ENCODE measurements around the gene SLC38A1. TPM values are rescaled to one million over a fixed set of nuclear protein-coding genes. Genes with fewer than 3 reads are reported as not detected.

SLC38A1 gene
- total RNA-seq, 2 experiments from 2014 or later: 142 TPM

DNA sequence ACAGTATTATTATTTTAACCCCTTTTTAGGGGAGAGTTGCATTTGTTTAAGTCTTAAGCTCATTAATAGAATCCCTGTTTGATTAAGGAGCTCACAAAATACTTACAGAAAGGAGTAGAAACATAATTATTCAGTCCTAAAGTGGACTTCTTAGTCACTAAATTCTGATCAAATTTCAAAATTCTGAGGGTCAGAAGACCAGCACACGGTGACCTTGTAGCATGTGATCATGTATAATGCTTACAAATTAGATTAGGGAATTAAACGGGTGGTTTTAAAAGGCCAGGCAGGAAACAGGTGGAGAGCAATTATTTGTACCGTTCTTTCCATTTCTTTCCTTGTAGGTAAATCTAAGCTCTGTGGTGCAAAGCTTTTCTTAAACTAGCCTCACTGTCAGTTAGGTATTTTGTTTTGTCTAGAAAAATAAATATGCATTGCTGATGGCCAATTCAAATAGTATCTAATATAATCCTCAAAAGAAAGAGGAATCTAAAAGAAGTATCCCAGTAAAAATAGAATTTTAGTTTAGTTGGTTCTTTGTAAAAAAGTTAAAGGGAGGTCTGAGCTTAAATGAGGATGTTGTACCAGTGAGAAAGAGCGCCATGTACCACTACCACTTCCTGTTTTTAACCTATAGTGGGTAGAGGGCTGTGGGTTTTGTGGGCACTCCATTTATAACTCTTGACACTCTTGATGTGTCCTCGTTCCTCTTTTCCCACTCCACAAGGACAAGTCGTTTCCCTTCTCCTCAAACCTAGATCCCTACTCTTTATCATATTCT lies 51.1 kb downstream of the SLC38A1 start:
- H3K4me1 Mint-ChIP-seq (ENCODE audit: low read depth): peaks cover 95% of the 10 kb centered on the region
- H3K27me3 Mint-ChIP-seq: no peaks in the 10 kb centered on the region

DNA sequence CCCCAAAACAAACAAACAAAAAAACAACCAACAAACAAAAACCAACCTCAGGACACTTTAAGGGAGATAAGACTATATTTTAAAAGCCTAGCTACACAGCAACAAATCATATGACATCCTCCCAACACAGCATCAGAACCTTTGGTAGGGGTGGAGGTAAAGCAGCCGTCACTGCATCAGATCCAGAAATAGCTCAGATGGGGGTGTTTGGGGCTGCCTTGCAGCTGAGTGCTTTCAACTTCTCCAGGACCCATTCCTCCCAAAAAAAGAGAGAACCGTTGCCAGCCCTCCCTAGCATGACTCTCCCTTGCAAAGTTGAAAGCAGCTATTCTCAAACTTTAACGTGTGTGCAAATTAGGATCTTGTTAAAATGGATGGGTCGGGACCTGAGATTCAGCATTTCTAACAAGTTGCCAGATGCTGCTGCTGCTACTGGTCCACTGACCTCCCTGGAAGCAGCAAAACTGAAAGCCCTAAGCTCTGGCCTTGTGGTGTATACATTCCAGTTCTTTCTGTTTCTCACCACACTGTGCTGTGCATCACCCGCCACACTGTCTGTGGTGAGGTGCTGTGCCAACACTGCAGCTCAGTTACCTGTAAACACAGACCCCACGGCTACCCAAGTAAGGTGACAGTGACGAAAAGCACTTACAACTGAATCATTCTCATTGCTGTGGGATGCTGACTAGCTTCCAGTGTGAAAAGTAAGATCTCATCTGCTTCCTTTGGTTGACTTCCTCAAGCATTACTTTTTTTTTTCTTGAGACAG lies 54.0 kb downstream of the SLC38A1 start:
- intact Hi-C loops (cut with micrococcal nuclease): loop anchor here (1.0 to 10.0 kb wide), 9 partner anchors 55 to 1600 kb away; partner anchors contain the start of genes HDAC7 and SLC38A2
- peak overlapping the region; percentile 98 for H3K27ac Mint-ChIP-seq
- peaks cover 95% of the 10 kb centered on the region for H3K4me1 Mint-ChIP-seq (ENCODE audit: low read depth)
- peaks cover 56% of the 10 kb centered on the region for H3K36me3 Mint-ChIP-seq
- ChIA-PET CTCF (interaction anchor here (0.6 to 3.0 kb wide), 8 partner anchors 9 to 807 kb away, joined by 3 to 11 read pairs (median 4); no protein-coding TSS in a partner anchor), POLR2A (interaction anchor here (0.7 to 7.5 kb wide), 11 partner anchors 9 to 1670 kb away, joined by 3 to 177 read pairs (median 6); partner anchors contain the start of genes SCAF11 and SLC38A1)
- H3K4me3 Mint-ChIP-seq: peak overlapping the region; percentile 66
- H3K27me3 Mint-ChIP-seq: no peaks in the 10 kb centered on the region
- peak; percentile 93 for DNase-seq
- no peaks in the 10 kb centered on the region for H3K9me3 Mint-ChIP-seq

More for the DNA sequence above, 51.1 kb downstream of the SLC38A1 start:
- intact Hi-C loops (cut with micrococcal nuclease): loop anchor here (1.0 to 10.0 kb wide), 10 partner anchors 7 to 1597 kb away; partner anchors contain the start of genes HDAC7 and SCAF11
- peak overlapping the region; percentile 98 for H3K27ac Mint-ChIP-seq
- DNase-seq: peak; percentile 75
- H3K9me3 Mint-ChIP-seq: no peaks in the 10 kb centered on the region
- H3K36me3 Mint-ChIP-seq: peaks cover 59% of the 10 kb centered on the region
- CTCF ChIA-PET: interaction anchor here (0.7 to 3.0 kb wide), 6 partner anchors 10 to 444 kb away, joined by 3 to 14 read pairs (median 4); partner anchors contain the start of gene SLC38A1
- H3K4me3 Mint-ChIP-seq: peak overlapping the region; percentile 61
- POLR2A ChIA-PET: interaction anchor here (1.1 to 7.5 kb wide), 6 partner anchors 13 to 54 kb away, joined by 3 to 177 read pairs (median 12); partner anchors contain the start of gene SLC38A1

DNA sequence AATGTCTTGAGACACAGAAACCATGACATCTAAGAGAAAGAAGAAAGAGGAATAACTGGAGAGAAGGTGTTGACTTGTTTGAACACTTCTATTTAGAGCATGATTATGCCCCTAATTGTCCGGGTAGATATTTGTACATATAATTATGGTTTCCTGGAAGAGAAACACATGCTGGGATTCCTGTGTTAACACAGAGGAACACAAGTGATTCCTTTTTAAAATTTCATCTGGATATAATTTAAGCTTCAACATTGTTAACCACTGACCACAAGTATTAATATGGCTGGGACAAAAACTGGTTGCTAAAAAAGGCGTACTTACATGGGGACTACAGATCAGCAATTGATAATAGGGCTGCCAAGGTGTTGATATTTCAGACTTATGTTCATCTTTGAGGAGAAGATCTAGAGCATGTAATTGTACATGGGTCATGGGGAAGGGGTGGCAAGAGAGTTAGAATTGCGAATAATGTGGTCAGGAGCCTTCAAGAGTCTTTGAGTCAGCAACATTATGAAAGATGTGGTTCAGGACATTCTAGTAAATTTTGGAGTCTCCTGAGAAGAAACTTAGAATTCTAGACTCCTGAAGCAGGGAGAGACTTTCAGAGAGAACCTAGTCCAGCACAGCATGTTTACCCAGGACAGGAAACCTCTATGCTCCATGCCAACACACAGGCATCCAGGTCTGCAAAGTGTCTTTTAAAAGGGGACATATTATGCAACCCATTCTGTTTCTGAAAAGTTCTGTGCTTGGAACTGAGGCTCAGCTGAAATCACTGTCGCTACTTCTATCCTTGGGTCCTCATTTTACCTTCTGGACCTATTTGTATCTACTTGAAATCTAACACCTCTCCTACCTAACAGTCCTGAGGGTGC lies 56.5 kb downstream of the SLC38A1 start:
- H3K4me1 Mint-ChIP-seq (ENCODE audit: low read depth): peaks cover 91% of the 10 kb centered on the region
- peak overlapping the region; percentile 98 for H3K27ac Mint-ChIP-seq
- ChIA-PET POLR2A (interaction anchor here (1.1 to 1.5 kb wide), 2 partner anchors 11 to 58 kb away, joined by 3 to 4 read pairs; no protein-coding TSS in a partner anchor), CTCF (no interaction called here)
- H3K36me3 Mint-ChIP-seq: peaks cover 55% of the 10 kb centered on the region
- no peak for DNase-seq
- H3K27me3 Mint-ChIP-seq: no peaks in the 10 kb centered on the region
- intact Hi-C loops (cut with micrococcal nuclease): loop anchor here (10.0 kb wide), 5 partner anchors 312 to 1602 kb away; partner anchors contain the start of gene HDAC7
- no peak overlapping the region for H3K4me3 Mint-ChIP-seq
- H3K9me3 Mint-ChIP-seq: no peaks in the 10 kb centered on the region

DNA sequence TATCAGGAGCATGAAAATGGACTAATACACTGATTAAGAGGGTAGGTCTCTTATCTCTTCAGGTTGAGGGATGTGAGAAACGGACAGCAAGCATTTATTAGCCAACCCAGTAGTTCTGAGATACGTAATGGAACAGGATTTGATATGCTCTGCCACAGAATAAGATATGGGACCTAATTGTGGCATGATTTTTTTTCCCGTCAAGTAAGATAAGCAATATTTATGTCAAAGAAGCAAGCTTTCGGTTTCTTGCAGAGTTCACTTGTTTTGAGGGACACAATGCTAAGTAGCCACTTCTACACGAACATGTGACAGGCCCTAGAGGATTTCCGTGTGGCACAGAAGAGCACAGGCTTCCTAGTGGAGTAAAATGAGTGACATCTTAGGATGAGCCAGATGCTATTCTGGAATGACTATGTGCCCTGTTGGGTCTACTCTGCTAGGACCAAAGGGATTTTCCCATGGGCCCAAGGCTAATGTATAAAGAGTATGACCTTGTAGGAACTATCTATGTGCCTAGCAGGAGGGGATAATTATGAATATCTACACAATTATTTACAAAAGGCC lies 57.9 kb downstream of the SLC38A1 start:
- H3K27ac Mint-ChIP-seq: peak overlapping the region; percentile 98
- ChIA-PET CTCF (no interaction called here), POLR2A (interaction anchor here (2.7 to 3.7 kb wide), 2 partner anchors 55 to 59 kb away, joined by 13 to 37 read pairs; partner anchors contain the start of gene SLC38A1)
- intact Hi-C loops (cut with micrococcal nuclease): loop anchor here (1.0 to 10.0 kb wide), 9 partner anchors 7 to 1604 kb away; partner anchors contain the start of gene HDAC7
- no peaks in the 10 kb centered on the region for H3K27me3 Mint-ChIP-seq
- H3K9me3 Mint-ChIP-seq: no peaks in the 10 kb centered on the region
- H3K36me3 Mint-ChIP-seq: peaks cover 60% of the 10 kb centered on the region
- peak overlapping the region; percentile 40 for H3K4me3 Mint-ChIP-seq
- peaks cover 82% of the 10 kb centered on the region for H3K4me1 Mint-ChIP-seq (ENCODE audit: low read depth)
- peak; percentile 26 for DNase-seq

DNA sequence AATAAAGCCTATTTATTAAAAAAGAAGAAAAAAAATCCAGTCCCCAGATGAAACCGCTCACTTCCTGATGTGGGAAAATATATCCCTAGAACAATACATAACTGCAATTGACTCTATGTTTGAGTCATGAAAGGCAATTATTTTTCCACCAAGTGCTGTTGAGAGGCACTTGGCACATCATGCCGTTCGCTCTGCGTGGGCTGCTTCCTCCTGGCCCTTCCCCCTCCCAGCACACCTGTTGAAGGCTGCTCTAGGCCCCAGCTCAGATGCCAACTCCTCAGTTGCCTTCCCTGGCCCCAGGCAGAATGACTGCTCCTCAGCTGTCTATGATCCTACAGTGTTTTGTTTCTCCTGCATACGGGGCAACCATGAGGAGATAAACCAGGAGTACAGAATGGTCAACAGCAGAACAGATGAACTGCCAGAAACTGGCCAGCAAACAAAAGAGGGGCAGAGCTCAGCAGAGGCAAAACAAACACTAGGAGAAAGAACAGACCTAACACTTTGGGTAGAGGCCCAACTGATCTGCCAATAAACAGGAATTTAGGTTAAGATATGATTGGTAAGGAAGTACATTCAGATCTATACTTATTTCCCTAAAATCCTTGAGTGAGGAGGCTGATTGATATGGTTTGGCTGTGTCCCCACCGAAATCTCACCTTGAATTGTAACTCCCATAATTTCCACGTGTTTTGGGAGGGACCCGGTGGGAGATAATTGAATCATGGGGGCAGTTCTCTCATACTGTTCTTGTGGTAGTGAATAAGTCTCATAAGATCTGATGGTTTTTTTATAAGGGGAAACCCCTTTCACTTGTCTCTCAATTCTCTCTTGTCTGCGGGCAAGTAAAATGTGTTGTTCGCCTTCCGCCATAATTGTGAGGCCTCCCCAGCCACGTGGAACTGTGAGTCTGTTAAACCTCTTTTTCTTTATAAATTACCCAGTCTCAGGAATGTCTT lies 58.6 kb downstream of the SLC38A1 start:
- Mint-ChIP-seq H3K4me3 (peak overlapping the region; percentile 40), H3K9me3 (no peaks in the 10 kb centered on the region), H3K27me3 (no peaks in the 10 kb centered on the region), H3K27ac (peak overlapping the region; percentile 98), H3K4me1 (ENCODE audit: low read depth) (peaks cover 74% of the 10 kb centered on the region), H3K36me3 (peaks cover 63% of the 10 kb centered on the region)
- ChIA-PET POLR2A (interaction anchor here (0.8 to 3.7 kb wide), 5 partner anchors 9 to 218 kb away, joined by 3 to 37 read pairs (median 5); partner anchors contain the start of gene SLC38A1), CTCF (interaction anchor here (1.1 kb wide), 1 partner anchor 59 kb away, joined by 5 read pairs; the partner anchor contains the start of gene SLC38A1)
- peak; percentile 82 for DNase-seq
- intact Hi-C loops (cut with micrococcal nuclease): loop anchor here (1.0 to 10.0 kb wide), 9 partner anchors 8 to 1605 kb away; partner anchors contain the start of gene HDAC7

DNA sequence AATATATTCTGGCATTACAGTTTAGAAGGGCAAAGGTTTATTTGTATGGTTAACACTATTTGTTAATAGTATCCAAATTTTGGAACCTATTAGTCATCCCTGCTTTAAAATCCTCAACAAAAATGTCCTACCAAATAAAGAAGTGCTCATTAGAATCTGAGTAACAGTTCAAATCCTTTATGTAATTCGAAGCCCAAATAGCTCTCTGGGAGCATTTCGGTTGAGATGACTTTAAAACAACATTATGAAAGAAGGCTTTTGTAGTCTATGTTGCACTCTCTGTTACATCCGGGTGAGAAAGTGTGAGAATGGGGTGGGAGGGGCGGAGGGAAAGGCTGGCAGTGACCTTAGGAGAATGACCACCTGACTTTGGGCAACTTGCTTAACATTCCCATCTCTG lies 59.7 kb downstream of the SLC38A1 start:
- intact Hi-C loops (cut with micrococcal nuclease): no loop called here
- Mint-ChIP-seq H3K9me3 (no peaks in the 10 kb centered on the region), H3K27me3 (no peaks in the 10 kb centered on the region), H3K4me1 (ENCODE audit: low read depth) (peaks cover 69% of the 10 kb centered on the region), H3K4me3 (no peak overlapping the region), H3K27ac (peak overlapping the region; percentile 98), H3K36me3 (peaks cover 69% of the 10 kb centered on the region)
- POLR2A ChIA-PET: interaction anchor here (1.2 to 3.7 kb wide), 3 partner anchors 8 to 61 kb away, joined by 4 to 37 read pairs (median 13); partner anchors contain the start of gene SLC38A1
- DNase-seq: peak; percentile 27
- CTCF ChIA-PET: interaction anchor here (1.2 kb wide), 1 partner anchor 60 kb away, joined by 4 read pairs; the partner anchor contains the start of gene SLC38A1

DNA sequence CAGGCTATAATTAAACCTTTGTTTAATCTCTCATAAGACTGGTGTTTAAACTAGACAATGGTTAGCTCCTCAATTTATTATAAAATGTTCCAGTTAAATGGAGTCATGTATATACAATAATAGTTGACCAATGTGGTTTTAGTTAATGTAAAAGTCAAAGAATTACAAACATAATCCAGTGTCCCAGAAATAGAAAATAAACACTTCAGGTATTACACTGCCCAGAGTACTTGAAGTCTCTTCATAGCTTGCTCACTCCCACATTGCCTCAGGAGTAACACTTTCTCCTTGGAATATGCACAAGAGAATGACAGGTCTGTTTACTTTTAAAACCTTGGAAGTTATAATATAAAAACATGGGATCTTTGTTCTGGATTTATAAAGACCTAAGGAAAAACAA lies 60.5 kb downstream of the SLC38A1 start:
- CTCF ChIA-PET: interaction anchor here (0.9 to 1.2 kb wide), 3 partner anchors 9 to 61 kb away, joined by 3 to 4 read pairs (median 4); partner anchors contain the start of gene SLC38A1
- no peaks in the 10 kb centered on the region for H3K9me3 Mint-ChIP-seq
- H3K36me3 Mint-ChIP-seq: peaks cover 73% of the 10 kb centered on the region
- intact Hi-C loops (cut with micrococcal nuclease): no loop called here
- H3K27ac Mint-ChIP-seq: peak overlapping the region; percentile 50
- no peaks in the 10 kb centered on the region for H3K27me3 Mint-ChIP-seq
- no peak overlapping the region for H3K4me3 Mint-ChIP-seq
- peaks cover 61% of the 10 kb centered on the region for H3K4me1 Mint-ChIP-seq (ENCODE audit: low read depth)
- POLR2A ChIA-PET: interaction anchor here (1.2 to 3.7 kb wide), 2 partner anchors 9 to 62 kb away, joined by 4 to 37 read pairs; partner anchors contain the start of gene SLC38A1
- DNase-seq: no peak

DNA sequence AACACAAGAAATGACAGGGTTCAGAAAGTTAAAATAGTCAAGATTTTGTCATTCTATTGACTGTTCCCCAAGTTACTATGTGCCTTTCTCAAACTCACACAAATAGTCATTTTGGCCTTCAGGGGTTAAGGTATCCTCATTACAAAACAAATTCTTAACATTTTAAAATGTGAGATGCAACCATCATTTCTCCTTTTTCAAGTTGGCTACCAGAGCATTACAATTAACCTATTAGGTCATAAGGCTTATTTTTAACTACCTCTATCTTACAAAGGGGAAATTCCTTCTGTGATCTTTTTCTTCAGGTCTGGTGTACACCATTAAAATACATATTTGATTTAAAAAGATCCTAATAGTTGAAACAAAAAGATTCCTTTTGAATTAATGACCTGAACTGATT lies 61.2 kb downstream of the SLC38A1 start:
- Mint-ChIP-seq H3K27me3 (no peaks in the 10 kb centered on the region), H3K4me3 (no peak overlapping the region), H3K4me1 (ENCODE audit: low read depth) (peaks cover 54% of the 10 kb centered on the region), H3K27ac (peak overlapping the region; percentile 24), H3K36me3 (peaks cover 72% of the 10 kb centered on the region), H3K9me3 (no peaks in the 10 kb centered on the region)
- CTCF ChIA-PET: interaction anchor here (0.9 to 1.4 kb wide), 3 partner anchors 10 to 83 kb away, joined by 3 to 5 read pairs (median 4); no protein-coding TSS in a partner anchor
- POLR2A ChIA-PET: interaction anchor here (3.7 kb wide), 1 partner anchor 62 kb away, joined by 37 read pairs; the partner anchor contains the start of gene SLC38A1
- intact Hi-C loops (cut with micrococcal nuclease): no loop called here
- no peak for DNase-seq

DNA sequence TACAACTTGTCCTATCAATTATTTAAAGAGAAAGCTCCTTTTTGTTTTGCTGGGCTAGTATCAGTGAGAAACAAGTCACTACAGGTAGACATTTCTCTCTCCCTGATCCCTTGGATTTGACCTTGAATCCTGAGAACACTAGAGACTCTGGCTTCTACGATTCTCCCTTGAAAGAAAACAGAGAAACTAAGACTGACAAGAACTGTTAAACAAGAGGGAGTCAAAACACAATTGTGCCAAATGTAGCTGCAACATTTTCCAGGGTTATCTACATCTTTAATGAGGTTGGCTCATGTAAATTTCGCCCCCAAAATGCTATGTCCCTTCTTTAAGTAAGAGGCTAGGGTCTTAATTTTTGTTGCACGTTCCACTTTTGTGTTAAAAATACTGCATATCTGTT lies 62.4 kb downstream of the SLC38A1 start:
- no peak overlapping the region for H3K4me3 Mint-ChIP-seq
- POLR2A ChIA-PET: no interaction called here
- DNase-seq: no peak
- peaks cover 71% of the 10 kb centered on the region for H3K36me3 Mint-ChIP-seq
- no peaks in the 10 kb centered on the region for H3K27me3 Mint-ChIP-seq
- H3K27ac Mint-ChIP-seq: no peak overlapping the region
- peaks cover 42% of the 10 kb centered on the region for H3K4me1 Mint-ChIP-seq (ENCODE audit: low read depth)
- intact Hi-C loops (cut with micrococcal nuclease): no loop called here
- H3K9me3 Mint-ChIP-seq: no peaks in the 10 kb centered on the region
- CTCF ChIA-PET: interaction anchor here (1.4 kb wide), 1 partner anchor 82 kb away, joined by 5 read pairs; no protein-coding TSS in a partner anchor

Measured in activated CD4-positive, alpha-beta memory T cell treated with anti-CD3 and anti-CD28 coated beads for 36 hours (primary cell).